RWPE2 (cell line): Measurements from ENCODE around the gene OGDHL.
"Not testable (repeated sequence)": the region's sequence is repeated elsewhere in the genome, so short reads cannot be mapped to it uniquely, and the experiment has no call there.

ENCODE experiments used
- ATAC-seq: fragments of 200-7000 bp; cut with Tn5 transposase; 3 replicates; pipeline ENCODE4 v1.9.1; 2021; ENCODE audit warnings: low read depth
- DNase-seq: peaks from one replicate; pipeline ENCODE4 v3.0.0-alpha.2; 2020; ENCODE audit warnings: low spot score
- H3K27ac ChIP-seq: fragments of 450-650 bp; 2 replicates; pipeline ENCODE4 v1.5.1; 2017; ENCODE audit warnings: mild to moderate bottlenecking; ENCODE audit not compliant: poor library complexity, severe bottlenecking
- H3K27me3 ChIP-seq: fragments of 250-450 bp; sonication (Bioruptor Pico); 2 replicates; pipeline ENCODE4 v1.5.1; 2021; ENCODE audit warnings: mild to moderate bottlenecking, moderate library complexity; ENCODE audit not compliant: insufficient read depth, poor library complexity, severe bottlenecking
- H3K36me3 ChIP-seq: fragments of 250-450 bp; sonication (Bioruptor Pico); 2 replicates; pipeline ENCODE4 v1.5.1; 2020; ENCODE audit warnings: low read depth, mild to moderate bottlenecking, moderate library complexity
- H3K4me1 ChIP-seq: fragments of 250-450 bp; sonication (Bioruptor Pico); 2 replicates; pipeline ENCODE4 v1.5.1; 2021; ENCODE audit warnings: mild to moderate bottlenecking, moderate library complexity; ENCODE audit not compliant: insufficient read depth, poor library complexity, severe bottlenecking
- H3K4me3 ChIP-seq: fragments of 250-450 bp; sonication (Bioruptor Pico); 2 replicates; pipeline ENCODE4 v1.5.1; 2021; ENCODE audit warnings: mild to moderate bottlenecking, moderate library complexity; ENCODE audit not compliant: severe bottlenecking
- H3K9me3 ChIP-seq: fragments of 250-450 bp; sonication (Bioruptor Pico); 2 replicates; pipeline ENCODE4 v1.5.1; 2021; ENCODE audit warnings: mild to moderate bottlenecking, moderate library complexity; ENCODE audit not compliant: severe bottlenecking
- CTCF ChIP-seq: fragments of 450-650 bp; IDR thresholded peaks from one replicate; pipeline ENCODE4 v1.5.1; 2017; ENCODE audit warnings: mild to moderate bottlenecking, moderate library complexity; ENCODE audit not compliant: poor library complexity, severe bottlenecking

The OGDHL gene

DNA sequence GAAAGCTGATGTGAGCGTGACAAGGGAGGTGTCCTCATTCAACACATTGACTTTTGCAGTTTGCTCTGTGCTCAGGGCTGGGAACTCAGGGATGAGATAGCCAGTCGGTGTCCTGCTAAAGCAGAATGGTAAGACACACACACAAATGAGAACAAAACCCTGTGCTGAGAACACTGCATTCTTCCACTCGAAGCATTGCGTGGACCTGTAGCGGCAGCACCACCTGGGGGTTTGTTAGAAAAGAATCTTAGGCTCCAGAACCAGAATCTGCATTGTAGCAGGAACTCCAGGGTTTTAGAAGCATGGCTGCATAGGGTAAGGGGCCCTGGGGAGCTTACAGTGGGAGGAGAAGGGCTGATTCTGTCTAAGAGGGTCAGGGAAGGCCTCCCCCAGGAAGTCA lies 21.5 kb upstream of the OGDHL start:
- Histone ChIP-seq H3K4me3 (no peak overlapping the region), H3K27me3 (no peaks in the 10 kb centered on the region), H3K36me3 (no peaks in the 10 kb centered on the region), H3K4me1 (no peaks in the 10 kb centered on the region), H3K9me3 (no peaks in the 10 kb centered on the region), H3K27ac (no peak overlapping the region)
- TF ChIP-seq CTCF = no peak
- ATAC-seq = no peak
- DNase-seq = no peak

GRCh38 chr10:49781247-49781646 lies 19.1 kb upstream of the OGDHL start:
- H3K4me3 ChIP-seq = no peak overlapping the region
- H3K36me3 ChIP-seq = no peaks in the 10 kb centered on the region
- H3K27me3 ChIP-seq = no peaks in the 10 kb centered on the region
- H3K9me3 ChIP-seq = no peaks in the 10 kb centered on the region
- no peak for DNase-seq
- ATAC-seq = no peak
- TF ChIP-seq CTCF = no peak
- H3K27ac ChIP-seq = no peak overlapping the region
- no peaks in the 10 kb centered on the region for H3K4me1 ChIP-seq

- ATAC-seq (no peak), DNase-seq (no peak)
- Histone ChIP-seq H3K9me3 (no peaks in the 10 kb centered on the region), H3K27me3 (peaks cover 4% of the 10 kb centered on the region), H3K4me1 (no peaks in the 10 kb centered on the region), H3K27ac (no peak overlapping the region), H3K36me3 (no peaks in the 10 kb centered on the region), H3K4me3 (no peak overlapping the region)
- TF ChIP-seq CTCF = no peak
These were observed 16.1 kb upstream of the OGDHL start for GRCh38 chr10:49778197-49778596.

GRCh38 chr10:49776851-49777250 lies 14.7 kb upstream of the OGDHL start:
- Histone ChIP-seq H3K4me3 (no peak overlapping the region), H3K27ac (no peak overlapping the region), H3K27me3 (peaks cover 11% of the 10 kb centered on the region), H3K36me3 (no peaks in the 10 kb centered on the region), H3K4me1 (no peaks in the 10 kb centered on the region), H3K9me3 (no peaks in the 10 kb centered on the region)
- DNase-seq = no peak
- ATAC-seq = no peak
- TF ChIP-seq CTCF = no peak

DNA sequence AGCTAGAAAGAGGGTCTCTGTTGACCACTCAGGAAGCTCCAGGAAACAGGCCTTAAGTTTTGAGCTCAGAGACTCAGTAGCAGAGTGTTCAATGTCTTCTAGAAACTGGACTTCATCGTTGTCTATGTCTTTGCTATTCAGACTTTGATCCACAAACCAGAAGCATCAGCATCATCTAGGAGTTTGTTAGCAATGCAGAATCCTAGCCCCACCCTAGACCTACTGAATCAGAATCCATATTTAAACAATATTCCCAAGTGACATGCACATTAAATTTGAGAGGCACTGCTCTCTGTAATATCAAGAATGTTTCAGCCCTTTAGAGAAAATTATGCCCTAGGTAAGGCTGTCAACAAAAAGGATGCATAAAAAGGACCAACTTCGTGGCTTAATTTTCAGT lies 12.9 kb upstream of the OGDHL start:
- H3K9me3 ChIP-seq = no peaks in the 10 kb centered on the region
- no peak overlapping the region for H3K4me3 ChIP-seq
- no peak for DNase-seq
- no peaks in the 10 kb centered on the region for H3K4me1 ChIP-seq
- peaks cover 24% of the 10 kb centered on the region for H3K27me3 ChIP-seq
- ATAC-seq = no peak
- no peaks in the 10 kb centered on the region for H3K36me3 ChIP-seq
- no peak for TF ChIP-seq CTCF
- no peak overlapping the region for H3K27ac ChIP-seq

GRCh38 chr10:49772944-49773343 lies 10.8 kb upstream of the OGDHL start:
- not testable (repeated sequence) for H3K4me1 ChIP-seq, DNase-seq, H3K4me3 ChIP-seq, H3K36me3 ChIP-seq, H3K27ac ChIP-seq, H3K9me3 ChIP-seq, ATAC-seq
- peaks cover 43% of the 10 kb centered on the region for H3K27me3 ChIP-seq

GRCh38 chr10:49771046-49771445 lies 8.9 kb upstream of the OGDHL start:
- not testable (repeated sequence) for H3K4me3 ChIP-seq, H3K36me3 ChIP-seq, H3K4me1 ChIP-seq, ATAC-seq, DNase-seq, H3K27ac ChIP-seq, H3K9me3 ChIP-seq
- H3K27me3 ChIP-seq = peaks cover 60% of the 10 kb centered on the region
